HepG2 (cell line): ENCODE results near the gene PTGDS. TPM values are rescaled to one million over a fixed set of nuclear protein-coding genes. Genes with fewer than 3 reads are reported as not detected.

ENCODE experiments used
- ATAC-seq: fragments of 200-7000 bp; cut with Tn5 transposase; 3 replicates; pipeline ENCODE4 v1.9.1; 2020; ENCODE audit warnings: mild to moderate bottlenecking, moderate library complexity
- BruUV-seq: library from RNA; stranded (reverse); fragments of 400-500 nt; replicated peaks from 2 replicates; lab custom pipeline; 2021; lab: Mats Ljungman, UMichigan
- CTCF ChIA-PET: fragments of 300-600 bp; formaldehyde crosslinking; extraction: SDS; loops from one replicate; lab custom pipeline; 2021; ENCODE audit warnings: low total read pairs, inconsistent platforms, low intra/inter-chr PET ratio; lab: Yijun Ruan, JAX
- POLR2A ChIA-PET: fragments of 350-600 bp; sonication (Branson Sonifier 250); formaldehyde crosslinking; loops from one replicate; lab custom pipeline; 2020; ENCODE audit warnings: antibody characterized with exemption, inconsistent platforms; lab: Yijun Ruan, JAX
- DNase-seq: peaks from one replicate; pipeline ENCODE4 v3.0.0-alpha.2; 2015; ENCODE audit warnings: low spot score
- FAIRE-seq: peaks from 3 replicates; lab custom pipeline; 2011; peaks lifted over from hg19 to GRCh38; lab: Jason Lieb, UNC
- H2AFZ ChIP-seq: one replicate; pipeline ENCODE4 v1.6.1; 2011; ENCODE audit warnings: low read length, inconsistent platforms
- H3K27ac ChIP-seq: fragments of 300-600 bp; 3 replicates; pipeline ENCODE4 v1.8.0; 2011; ENCODE audit warnings: mixed run types, mild to moderate bottlenecking, mixed read lengths, low read length, inconsistent platforms; ENCODE audit not compliant: insufficient read depth; ENCODE audit errors: extremely low read length
- H3K27me3 ChIP-seq, 2 experiments: fragments of 200-600 bp in 1 of 2; 2 replicates in 1 of 2; 3 replicates in 1 of 2; pipeline versions ENCODE4 v1.6.0 to v1.8.0; 2011; ENCODE audit warnings: low read length in 2 of 2, mild to moderate bottlenecking in 2 of 2, moderate library complexity in 2 of 2, inconsistent platforms in 1 of 2; ENCODE audit not compliant: insufficient read depth in 2 of 2, control insufficient read depth in 1 of 2
- H3K36me3 ChIP-seq, 2 experiments: fragments of 200-600 bp in 1 of 2; replicated peaks in 1 of 2; 2 replicates in 1 of 2; 3 replicates in 1 of 2; pipeline versions ENCODE4 v1.5.1 to v1.8.0; 2011; ENCODE audit warnings: low read length in 2 of 2, inconsistent platforms in 1 of 2; ENCODE audit not compliant: insufficient read depth in 2 of 2, control insufficient read depth in 1 of 2
- H3K4me1 ChIP-seq: 2 replicates; pipeline ENCODE4 v1.5.1; 2012; ENCODE audit warnings: low read length, inconsistent platforms; ENCODE audit not compliant: insufficient read depth
- H3K4me2 ChIP-seq: 2 replicates; pipeline ENCODE4 v1.6.0; 2011; ENCODE audit warnings: low read depth, low read length, inconsistent platforms
- H3K4me3 ChIP-seq, 3 experiments: fragments of 200-600 bp in 1 of 3; sonication (generic), shearing (Covaris generic) in 1 of 3; replicated peaks in 1 of 3; 2 replicates each; pipeline ENCODE4 v1.5.1; 2011 to 2016; ENCODE audit warnings: low read length in 3 of 3, inconsistent platforms in 2 of 3, low read depth in 2 of 3, mild to moderate bottlenecking in 2 of 3, control low read depth in 1 of 3, mixed read lengths in 1 of 3; ENCODE audit not compliant: insufficient read depth in 1 of 3
- H3K79me2 ChIP-seq: one replicate; pipeline ENCODE4 v1.6.1; 2011; ENCODE audit warnings: low read length, inconsistent platforms; ENCODE audit not compliant: insufficient read depth
- H3K9ac ChIP-seq: 2 replicates; pipeline ENCODE4 v1.6.0; 2011; ENCODE audit warnings: mild to moderate bottlenecking, low read depth, low read length, inconsistent platforms; ENCODE audit not compliant: insufficient read depth
- H3K9me3 ChIP-seq: 2 replicates; pipeline ENCODE4 v1.5.1; 2012; ENCODE audit warnings: mild to moderate bottlenecking, low read length
- H4K20me1 ChIP-seq: 2 replicates; pipeline ENCODE4 v1.6.0; 2011; ENCODE audit warnings: inconsistent platforms, mild to moderate bottlenecking, low read length, moderate library complexity; ENCODE audit not compliant: insufficient read depth
- ATRX ChIP-seq: sonication (generic); formaldehyde crosslinking; IDR thresholded peaks from 2 replicates; pipeline ENCODE4 v1.4.0; 2020; ENCODE audit warnings: missing genetic modification reagents, borderline replicate concordance
- CBFB ChIP-seq: sonication (generic); formaldehyde crosslinking; IDR thresholded peaks from 2 replicates; pipeline ENCODE4 v1.4.0; 2020; ENCODE audit warnings: missing genetic modification reagents
- PRDM10 ChIP-seq: sonication (generic); formaldehyde crosslinking; IDR thresholded peaks from 2 replicates; pipeline ENCODE4 v1.4.0; 2020; ENCODE audit warnings: low read depth, missing genetic modification reagents
- RFX5 ChIP-seq: IDR thresholded peaks from 2 replicates; pipeline ENCODE4 v1.6.1; 2011; ENCODE audit warnings: low read depth, low read length, improper control_type of control experiment
- STAT6 ChIP-seq: sonication (generic); formaldehyde crosslinking; IDR thresholded peaks from 2 replicates; pipeline ENCODE4 v1.4.0; 2020; ENCODE audit warnings: missing genetic modification reagents, mild to moderate bottlenecking, borderline replicate concordance
- ZFYVE20 ChIP-seq: sonication (generic); formaldehyde crosslinking; IDR thresholded peaks from 2 replicates; pipeline ENCODE4 v1.8.0; 2023; ENCODE audit warnings: low read depth, mild to moderate bottlenecking, moderate library complexity, missing genetic modification reagents, borderline replicate concordance
- ZNF337 ChIP-seq: sonication (generic); formaldehyde crosslinking; IDR thresholded peaks from 2 replicates; pipeline ENCODE4 v1.5.1; 2020; ENCODE audit warnings: missing genetic modification reagents, low read depth, mild to moderate bottlenecking, borderline replicate concordance
- ZSCAN20 ChIP-seq: sonication (generic); formaldehyde crosslinking; IDR thresholded peaks from 2 replicates; pipeline ENCODE4 v1.4.0; 2020; ENCODE audit warnings: missing genetic modification reagents, mild to moderate bottlenecking, borderline replicate concordance
- ZSCAN22 ChIP-seq: sonication (generic); formaldehyde crosslinking; IDR thresholded peaks from 2 replicates; pipeline ENCODE4 v1.4.0; 2020; ENCODE audit warnings: mild to moderate bottlenecking, missing genetic modification reagents
- ZSCAN30 ChIP-seq: sonication (generic); formaldehyde crosslinking; IDR thresholded peaks from 2 replicates; pipeline ENCODE4 v1.5.0; 2020; ENCODE audit warnings: mild to moderate bottlenecking, missing genetic modification reagents
- WGBS: methylation state at CpG from one replicate; pipeline ENCODE4 v1.1.6; 2017; ENCODE audit warnings: low lambda C conversion rate; 5-methylcytosine and 5-hydroxymethylcytosine counted together
- in situ Hi-C: cut with HindIII; loops from 2 replicates; pipeline ENCODE4 v1.10.0; 2017; ENCODE audit warnings: low pct_unique_long_range_greater_than_20kb; ENCODE audit not compliant: extremely low pct_ligation_motif_present
- intact Hi-C: fragments of 100-400 bp; cut with micrococcal nuclease; formaldehyde crosslinking; loops from one replicate; pipeline ENCODE4 v1.10.0; 2022; ENCODE audit not compliant: unreplicated experiment
- polyA plus RNA-seq, 8 experiments: library from polyadenylated mRNA; depleted of rRNA in 3 of 8; stranded (reverse) in 7 of 8; unstranded in 1 of 8; fragments of >200 nt; fragmentation: Illumina TruSeq in 4 of 8; extraction: Trizol in 4 of 8; gene quantifications; 2 replicates each; pipeline versions ENCODE4 v1.2.1 to v1.2.3, GENCODE V29; 2011 to 2016; ENCODE audit warnings: low read depth in 4 of 8, missing spikeins in 1 of 8, mixed read lengths in 1 of 8; ENCODE audit not compliant: insufficient read depth in 1 of 8
- total RNA-seq, 5 experiments: library from RNA; depleted of rRNA; stranded (reverse); fragments of >200 nt; fragmentation: Illumina TruSeq; extraction: Trizol; gene quantifications; 2 replicates each; pipeline ENCODE4 v1.2.3, GENCODE V29; 2016; ENCODE audit warnings: low read depth in 1 of 5
- TF ChIP-seq, protein P1 (sequence below): sonication (generic); formaldehyde crosslinking; IDR thresholded peaks from 2 replicates; pipeline ENCODE4 v1.4.0; 2020; ENCODE audit warnings: missing genetic modification reagents

Gene PTGDS
- total and polyA plus RNA-seq, 2 of the 13 experiments (the other 11 are each of a cell fraction or from before 2014, with no cell fraction given) = 0.33 to 0.50 TPM

GRCh38 chr9:137014166-137014565, 36.9 kb downstream of the PTGDS start (continued):
- TF ChIP-seq RFX5 = no peak
- TF ChIP-seq ZSCAN22 (CRISPR knock-in tag) = no peak
- TF ChIP-seq ZNF337 = no peak
- TF ChIP-seq, protein P1, sequence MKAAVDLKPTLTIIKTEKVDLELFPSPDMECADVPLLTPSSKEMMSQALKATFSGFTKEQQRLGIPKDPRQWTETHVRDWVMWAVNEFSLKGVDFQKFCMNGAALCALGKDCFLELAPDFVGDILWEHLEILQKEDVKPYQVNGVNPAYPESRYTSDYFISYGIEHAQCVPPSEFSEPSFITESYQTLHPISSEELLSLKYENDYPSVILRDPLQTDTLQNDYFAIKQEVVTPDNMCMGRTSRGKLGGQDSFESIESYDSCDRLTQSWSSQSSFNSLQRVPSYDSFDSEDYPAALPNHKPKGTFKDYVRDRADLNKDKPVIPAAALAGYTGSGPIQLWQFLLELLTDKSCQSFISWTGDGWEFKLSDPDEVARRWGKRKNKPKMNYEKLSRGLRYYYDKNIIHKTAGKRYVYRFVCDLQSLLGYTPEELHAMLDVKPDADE (CRISPR knock-in tag) = no peak

GRCh38 chr9:137014776-137015539, 37.7 kb downstream of the PTGDS start:
- no peak overlapping the region for H3K4me2 ChIP-seq
- no peaks in the 10 kb centered on the region for H4K20me1 ChIP-seq
- no peak overlapping the region for H3K9ac ChIP-seq
- no peak for DNase-seq
- H3K4me1 ChIP-seq = no peaks in the 10 kb centered on the region
- H3K9me3 ChIP-seq = no peaks in the 10 kb centered on the region
- intact Hi-C loops (no loop called here), in situ Hi-C loops (no loop called here)
- peaks cover 1 to 2% of the 10 kb centered on the region in 2 experiments; a peak in 1 of 5 replicates for H3K36me3 ChIP-seq
- no peak for ATAC-seq
- no peak for FAIRE-seq
- POLR2A ChIA-PET = no interaction called here
- H3K79me2 ChIP-seq = no peaks in the 10 kb centered on the region
- WGBS = 91% methylated on average over 4 of the region's 36 CpGs
- no peak overlapping the region for H3K27ac ChIP-seq
- H3K4me3 ChIP-seq = no peak overlapping the region
- H3K27me3 ChIP-seq = no peaks in the 10 kb centered on the region
- TF ChIP-seq ZFYVE20 = no peak
- no peak for TF ChIP-seq STAT6 (CRISPR knock-in tag)
- no peak for TF ChIP-seq PRDM10 (CRISPR knock-in tag)
- no peak for TF ChIP-seq CBFB (CRISPR knock-in tag)
- TF ChIP-seq ZSCAN20 (CRISPR knock-in tag) = no peak
- no peak for TF ChIP-seq ZSCAN30 (CRISPR knock-in tag)
- TF ChIP-seq ATRX (CRISPR knock-in tag) = no peak
- TF ChIP-seq, all 625 proteins: peak for 0
- no peak overlapping the region for H2AFZ ChIP-seq
- BruUV-seq = no TSS peak
- CTCF ChIA-PET = no interaction called here
